HS-27A (cell line): ENCODE measurements around the gene NEK7.
"Not testable (repeated sequence)": the region's sequence is repeated elsewhere in the genome, so short reads cannot be mapped to it uniquely, and the experiment has no call there.

ENCODE experiments used
- DNase-seq: peaks from one replicate; pipeline ENCODE4 v3.0.0-alpha.2; 2012; ENCODE audit warnings: low read depth, missing footprints

NEK7 gene

GRCh38 chr1:198171667-198172540 is 15.1 kb downstream of the NEK7 start:
- DNase-seq = no peak

- DNase-seq = no peak
Measured at GRCh38 chr1:198173832-198174231, 17.0 kb downstream of the NEK7 start.

- DNase-seq = no peak
Measured at GRCh38 chr1:198174297-198174696, 17.5 kb downstream of the NEK7 start.

GRCh38 chr1:198175423-198176170 is 18.8 kb downstream of the NEK7 start:
- DNase-seq = no peak

- no peak for DNase-seq
Measured at GRCh38 chr1:198176179-198176578, 19.4 kb downstream of the NEK7 start.

GRCh38 chr1:198177546-198177945 is 20.7 kb downstream of the NEK7 start:
- no peak for DNase-seq

- no peak for DNase-seq
Measured at GRCh38 chr1:198178615-198179014, 21.8 kb downstream of the NEK7 start.

GRCh38 chr1:198179556-198179981 is 22.8 kb downstream of the NEK7 start:
- DNase-seq = no peak

GRCh38 chr1:198183605-198184004 is 26.8 kb downstream of the NEK7 start:
- DNase-seq = no peak

GRCh38 chr1:198184516-198184915 is 27.7 kb downstream of the NEK7 start:
- no peak for DNase-seq

- DNase-seq = no peak
Measured at GRCh38 chr1:198185146-198185545, 28.3 kb downstream of the NEK7 start.

GRCh38 chr1:198185759-198186158 is 29.0 kb downstream of the NEK7 start:
- DNase-seq = no peak

GRCh38 chr1:198186916-198187580 is 30.2 kb downstream of the NEK7 start:
- no peak for DNase-seq

- DNase-seq = no peak
Measured at GRCh38 chr1:198187973-198188588, 31.3 kb downstream of the NEK7 start.

GRCh38 chr1:198191117-198191516 is 34.3 kb downstream of the NEK7 start:
- no peak for DNase-seq

- not testable (repeated sequence) for DNase-seq
Measured at GRCh38 chr1:198193871-198194270, 37.1 kb downstream of the NEK7 start.

GRCh38 chr1:198196630-198197029 is 39.8 kb downstream of the NEK7 start:
- no peak for DNase-seq

- no peak for DNase-seq
Measured at GRCh38 chr1:198197285-198197684, 40.5 kb downstream of the NEK7 start.

- no peak for DNase-seq
Measured at GRCh38 chr1:198199105-198199504, 42.3 kb downstream of the NEK7 start.

GRCh38 chr1:198201956-198202784 is 45.4 kb downstream of the NEK7 start:
- DNase-seq = no peak

- no peak for DNase-seq
Measured at GRCh38 chr1:198203434-198203833, 46.6 kb downstream of the NEK7 start.
